Keratinocyte (primary cell): ENCODE data around the gene MMP3.

ENCODE experiments used
- EZH2 ChIP-seq: IDR thresholded peaks from one replicate; pipeline ENCODE4 v1.6.1; 2012; ENCODE audit warnings: inconsistent platforms, mild to moderate bottlenecking, low read length, moderate library complexity
- TF ChIP-seq, protein P1 (sequence below), 3 experiments: IDR thresholded peaks in 1 of 3; conservative IDR thresholded peaks in 1 of 3; optimal IDR thresholded peaks in 1 of 3; 2 replicates in 2 of 3; 3 replicates in 1 of 3; pipeline versions ENCODE3 to v1.5.1; 2011; ENCODE audit warnings: low read length in 3 of 3, mild to moderate bottlenecking in 3 of 3, moderate library complexity in 2 of 3, control low read depth in 1 of 3, inconsistent platforms in 1 of 3; ENCODE audit not compliant: insufficient read depth in 2 of 3; ENCODE audit errors: extremely low read depth in 1 of 3

DNA sequence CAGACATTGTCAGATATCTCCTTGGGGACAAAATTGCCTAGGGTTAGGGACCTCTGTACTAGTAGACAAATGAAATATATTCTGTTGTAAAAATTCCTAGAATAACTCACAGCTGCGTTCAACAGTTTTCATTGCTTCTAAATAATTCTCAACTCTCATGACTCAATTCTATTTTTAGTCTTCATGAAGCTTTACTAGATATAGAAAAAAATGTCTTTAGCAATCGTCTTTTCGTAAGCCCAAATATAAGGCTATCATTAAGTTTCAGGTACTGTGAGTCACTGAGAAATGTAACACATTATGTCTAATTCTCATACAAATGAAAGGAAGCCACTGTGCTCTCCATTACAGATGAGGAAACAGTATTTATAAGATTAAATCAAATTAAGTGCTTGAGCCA, 24.9 kb upstream of the MMP3 start:
- TF ChIP-seq, protein P1, sequence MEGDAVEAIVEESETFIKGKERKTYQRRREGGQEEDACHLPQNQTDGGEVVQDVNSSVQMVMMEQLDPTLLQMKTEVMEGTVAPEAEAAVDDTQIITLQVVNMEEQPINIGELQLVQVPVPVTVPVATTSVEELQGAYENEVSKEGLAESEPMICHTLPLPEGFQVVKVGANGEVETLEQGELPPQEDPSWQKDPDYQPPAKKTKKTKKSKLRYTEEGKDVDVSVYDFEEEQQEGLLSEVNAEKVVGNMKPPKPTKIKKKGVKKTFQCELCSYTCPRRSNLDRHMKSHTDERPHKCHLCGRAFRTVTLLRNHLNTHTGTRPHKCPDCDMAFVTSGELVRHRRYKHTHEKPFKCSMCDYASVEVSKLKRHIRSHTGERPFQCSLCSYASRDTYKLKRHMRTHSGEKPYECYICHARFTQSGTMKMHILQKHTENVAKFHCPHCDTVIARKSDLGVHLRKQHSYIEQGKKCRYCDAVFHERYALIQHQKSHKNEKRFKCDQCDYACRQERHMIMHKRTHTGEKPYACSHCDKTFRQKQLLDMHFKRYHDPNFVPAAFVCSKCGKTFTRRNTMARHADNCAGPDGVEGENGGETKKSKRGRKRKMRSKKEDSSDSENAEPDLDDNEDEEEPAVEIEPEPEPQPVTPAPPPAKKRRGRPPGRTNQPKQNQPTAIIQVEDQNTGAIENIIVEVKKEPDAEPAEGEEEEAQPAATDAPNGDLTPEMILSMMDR (optimal IDR thresholded peaks at IDR 0.05 in 1 of 3, IDR thresholded peaks at IDR 0.05 in 1 of 3, conservative IDR thresholded peaks at IDR 0.05 in 1 of 3; ENCODE audit: extremely low read depth in 1 of 3, insufficient read depth in 2 of 3, low read length in 3 of 3) = no peak
- TF ChIP-seq EZH2 = no peak
